Uterus (tissue), 4 donors: ENCODE data around the gene AZU1. TPM values are rescaled to one million over a fixed set of nuclear protein-coding genes. Genes with fewer than 3 reads are reported as not detected.

Source experiments
- DNase-seq, 2 donors: peaks; one replicate each; pipeline ENCODE4 v3.0.0-alpha.2; 2019 to 2020
- H3K27ac ChIP-seq, 2 donors: fragments of 200-600 bp; sonication (generic); 1 replicate in 1 of 2; 2 replicates in 1 of 2; pipeline ENCODE4 v1.5.1; 2016 to 2018
- H3K27me3 ChIP-seq, 2 donors: fragments of 200-600 bp; sonication (generic); one replicate each; pipeline ENCODE4 v1.5.1; 2018 to 2019; ENCODE audit warnings: control low read depth in 1 of 2
- H3K36me3 ChIP-seq, 2 donors: fragments of 200-600 bp; sonication (generic); one replicate each; pipeline ENCODE4 v1.5.1; 2019; ENCODE audit warnings: control low read depth in 1 of 2
- H3K4me1 ChIP-seq, 2 donors: fragments of 200-600 bp; sonication (generic); one replicate each; pipeline ENCODE4 v1.5.1; 2018 to 2019; ENCODE audit warnings: control low read depth in 1 of 2
- H3K4me3 ChIP-seq, 2 donors: fragments of 200-600 bp; sonication (generic); 1 replicate in 1 of 2; 2 replicates in 1 of 2; pipeline ENCODE4 v1.5.1; 2018 to 2019; ENCODE audit warnings: mild to moderate bottlenecking in 1 of 2
- H3K9me3 ChIP-seq, 2 donors: fragments of 200-600 bp; sonication (generic); one replicate each; pipeline ENCODE4 v1.5.1; 2019; ENCODE audit warnings: control low read depth in 1 of 2
- POLR2A ChIP-seq, 2 donors: fragments of 450-650 bp; IDR thresholded peaks; one replicate each; pipeline ENCODE4 v1.6.1; 2016; ENCODE audit warnings: antibody characterized with exemption in 2 of 2, mild to moderate bottlenecking in 1 of 2, moderate library complexity in 1 of 2
- intact Hi-C: fragments of 100-400 bp; cut with DNase I; formaldehyde crosslinking; loops from one replicate; pipeline ENCODE4 v1.15.1; 2023; ENCODE audit warnings: low total_unique reads
- total RNA-seq, 4 donors: library from RNA; depleted of rRNA in 3 of 4; stranded (reverse); fragments of >200 nt in 3 of 4; gene quantifications; one replicate each; pipeline versions ENCODE4 v1.1.0 to v1.2.4, GENCODE V29; 2014 to 2023
- TF ChIP-seq, protein P1 (sequence below), 4 experiments: fragments of 200-600 bp in 2 of 4; fragments of 450-650 bp in 2 of 4; sonication (generic) in 2 of 4; IDR thresholded peaks; one replicate each; pipeline ENCODE4 v1.5.1; 2016 to 2019; ENCODE audit warnings: antibody characterized with exemption in 4 of 4, mild to moderate bottlenecking in 2 of 4, moderate library complexity in 1 of 4
- donor health status: DM: yes; HTN: yes; CAD: no.

AZU1 gene
- total RNA-seq, 4 donors from 2014 or later = 0.85 to 2.6 TPM; not detected in 2

DNA sequence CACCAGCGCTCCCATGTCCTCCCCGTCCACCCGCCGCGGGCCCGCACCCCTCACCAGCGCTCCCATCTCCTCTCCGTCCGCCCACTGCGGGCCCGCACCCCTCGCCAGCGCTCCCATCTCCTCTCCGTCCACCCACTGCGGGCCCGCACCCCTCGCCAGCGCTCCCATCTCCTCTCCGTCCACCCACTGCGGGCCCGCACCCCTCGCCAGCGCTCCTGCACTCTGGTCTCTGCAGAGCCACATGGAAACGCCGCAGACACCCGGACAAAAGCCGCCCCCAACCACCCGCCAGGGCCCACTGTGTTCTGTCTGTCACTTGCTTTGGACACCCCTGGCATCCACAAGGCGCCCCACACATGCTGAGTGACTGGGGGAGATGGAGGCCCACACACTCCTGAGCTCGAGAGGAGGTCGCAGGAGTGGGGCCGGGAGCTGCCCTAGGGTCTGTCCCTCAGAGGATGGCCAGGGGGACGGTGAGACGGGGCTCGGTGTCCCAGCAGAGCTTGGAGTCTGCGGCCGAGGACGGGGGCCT is 39.2 kb downstream of the AZU1 start:
- Histone ChIP-seq H3K4me3 (no peak overlapping the region), H3K27ac (no peak overlapping the region), H3K4me1 (peaks cover 5 to 16% of the 10 kb centered on the region in 2 donors), H3K9me3 (no peaks in the 10 kb centered on the region), H3K27me3 (no peaks in the 10 kb centered on the region), H3K36me3 (no peaks in the 10 kb centered on the region)
- intact Hi-C loops = loop anchor here (5.0 to 10.0 kb wide), 2 partner anchors 50 to 118 kb away; partner anchors contain the start of genes KISS1R and WDR18
- TF ChIP-seq, protein P1, sequence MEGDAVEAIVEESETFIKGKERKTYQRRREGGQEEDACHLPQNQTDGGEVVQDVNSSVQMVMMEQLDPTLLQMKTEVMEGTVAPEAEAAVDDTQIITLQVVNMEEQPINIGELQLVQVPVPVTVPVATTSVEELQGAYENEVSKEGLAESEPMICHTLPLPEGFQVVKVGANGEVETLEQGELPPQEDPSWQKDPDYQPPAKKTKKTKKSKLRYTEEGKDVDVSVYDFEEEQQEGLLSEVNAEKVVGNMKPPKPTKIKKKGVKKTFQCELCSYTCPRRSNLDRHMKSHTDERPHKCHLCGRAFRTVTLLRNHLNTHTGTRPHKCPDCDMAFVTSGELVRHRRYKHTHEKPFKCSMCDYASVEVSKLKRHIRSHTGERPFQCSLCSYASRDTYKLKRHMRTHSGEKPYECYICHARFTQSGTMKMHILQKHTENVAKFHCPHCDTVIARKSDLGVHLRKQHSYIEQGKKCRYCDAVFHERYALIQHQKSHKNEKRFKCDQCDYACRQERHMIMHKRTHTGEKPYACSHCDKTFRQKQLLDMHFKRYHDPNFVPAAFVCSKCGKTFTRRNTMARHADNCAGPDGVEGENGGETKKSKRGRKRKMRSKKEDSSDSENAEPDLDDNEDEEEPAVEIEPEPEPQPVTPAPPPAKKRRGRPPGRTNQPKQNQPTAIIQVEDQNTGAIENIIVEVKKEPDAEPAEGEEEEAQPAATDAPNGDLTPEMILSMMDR (IDR thresholded peaks at IDR 0.05) = no peak
- DNase-seq = no peak

DNA sequence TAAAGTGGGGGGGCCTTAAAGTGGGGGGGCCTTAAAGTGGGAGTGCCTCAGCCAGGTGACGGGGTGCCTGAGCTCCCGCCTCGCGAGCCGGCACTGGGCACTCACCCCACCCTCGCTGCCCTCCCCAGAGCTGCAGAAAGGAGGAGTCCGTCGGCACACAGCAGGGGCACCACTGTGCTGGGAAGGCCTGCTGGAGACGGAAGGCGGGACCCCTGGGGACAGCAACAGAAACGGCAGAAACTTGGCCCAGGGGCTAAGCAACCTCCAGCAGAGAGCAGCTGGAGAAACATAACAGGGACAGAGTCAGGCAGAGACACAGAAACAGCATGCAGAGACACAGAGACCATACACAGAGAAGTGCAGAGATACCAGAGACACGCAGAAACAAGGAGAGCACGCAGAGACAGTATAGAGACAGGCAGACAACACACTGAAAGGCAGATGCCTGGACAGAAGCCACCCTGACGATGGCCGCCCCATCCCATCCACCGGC is 39.7 kb downstream of the AZU1 start:
- no peak for TF ChIP-seq POLR2A (IDR thresholded peaks at IDR 0.05)
- TF ChIP-seq, protein P1 (IDR thresholded peaks at IDR 0.05) = no peak
- intact Hi-C loops = loop anchor here (5.0 to 10.0 kb wide), 2 partner anchors 50 to 117 kb away; partner anchors contain the start of genes KISS1R and WDR18
- no peak for DNase-seq
- no peak overlapping the region for H3K4me3 ChIP-seq
- no peaks in the 10 kb centered on the region for H3K36me3 ChIP-seq
- H3K4me1 ChIP-seq = peaks cover 5 to 21% of the 10 kb centered on the region in 2 donors
- H3K27me3 ChIP-seq = no peaks in the 10 kb centered on the region
- no peak overlapping the region for H3K27ac ChIP-seq
- H3K9me3 ChIP-seq = no peaks in the 10 kb centered on the region

DNA sequence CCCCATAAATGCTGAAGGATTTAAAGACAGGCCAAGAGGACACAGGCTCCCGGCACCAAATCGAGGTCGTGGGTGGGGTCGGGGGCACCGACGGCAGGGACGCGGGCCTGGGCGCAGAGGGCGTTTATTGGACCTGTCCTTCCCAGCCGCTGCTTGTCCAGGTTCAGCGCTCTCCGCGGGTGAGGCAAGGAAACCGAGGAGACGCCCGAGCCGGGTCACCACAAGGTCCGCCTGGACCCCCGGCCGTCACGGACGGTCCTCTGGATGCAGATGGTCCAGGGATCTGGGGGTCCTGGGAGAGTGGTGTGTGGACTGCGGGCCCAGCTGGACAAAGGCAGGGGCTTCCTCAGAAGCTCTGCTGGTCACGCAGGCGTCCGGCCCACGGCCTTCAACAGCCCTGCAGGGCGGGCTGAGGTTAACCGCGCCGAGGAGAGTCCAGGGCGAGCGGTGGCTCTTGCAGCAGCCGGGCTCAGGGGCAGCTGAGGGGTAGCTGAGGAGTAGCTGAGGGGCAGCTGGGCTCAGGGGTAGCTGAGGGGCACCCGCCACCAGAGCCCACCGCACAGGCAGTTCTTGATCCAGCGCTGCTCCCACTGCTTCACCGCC is 40.3 kb downstream of the AZU1 start:
- Histone ChIP-seq H3K27me3 (no peaks in the 10 kb centered on the region), H3K4me1 (peaks cover 5 to 19% of the 10 kb centered on the region in 2 donors), H3K4me3 (no peak overlapping the region), H3K36me3 (no peaks in the 10 kb centered on the region), H3K9me3 (no peaks in the 10 kb centered on the region), H3K27ac (no peak overlapping the region)
- no peak for DNase-seq
- intact Hi-C loops = loop anchor here (5.0 to 10.0 kb wide), 2 partner anchors 49 to 117 kb away; partner anchors contain the start of genes KISS1R and WDR18
- TF ChIP-seq, protein P1 (IDR thresholded peaks at IDR 0.05) = no peak
- no peak for TF ChIP-seq POLR2A (IDR thresholded peaks at IDR 0.05)

DNA sequence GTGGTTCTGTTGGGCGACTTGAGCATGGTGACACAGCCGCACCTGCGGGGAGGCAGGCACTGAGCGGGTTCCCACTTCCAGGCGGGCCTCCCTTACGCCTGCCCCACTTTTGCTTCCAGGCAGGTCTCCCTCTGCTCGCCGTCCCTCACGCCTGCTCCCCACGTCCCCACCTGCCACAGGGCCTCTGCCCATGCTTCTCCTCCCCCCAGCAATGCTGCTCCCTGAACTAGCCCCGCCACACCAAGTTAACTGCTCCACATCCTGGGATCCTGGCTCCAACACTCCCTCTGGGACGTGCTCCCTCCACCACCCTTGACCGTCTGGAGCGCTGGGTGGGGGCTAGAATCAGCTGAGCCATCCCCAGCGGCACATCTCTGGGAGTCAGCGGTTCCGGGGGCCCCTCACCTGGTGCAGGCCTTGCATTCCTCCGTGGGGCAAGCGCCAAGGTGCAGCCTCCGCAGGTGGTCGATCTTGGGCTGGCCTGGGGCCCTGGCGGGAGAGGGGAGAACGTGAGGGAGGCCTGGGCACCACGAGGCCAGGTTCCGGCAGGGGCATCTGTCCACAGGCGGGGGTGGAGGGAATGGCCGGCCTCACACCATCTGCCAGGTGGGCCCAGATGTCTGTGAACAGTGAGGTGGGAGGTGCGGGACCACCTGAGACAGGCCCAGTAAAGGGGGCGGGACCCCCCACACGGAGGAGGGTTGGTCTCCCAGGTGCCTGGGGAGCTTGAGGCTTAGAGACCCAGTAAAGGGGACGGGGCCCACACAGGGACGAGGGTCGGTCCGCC is 41.0 kb downstream of the AZU1 start:
- Histone ChIP-seq H3K36me3 (no peaks in the 10 kb centered on the region), H3K4me3 (no peak overlapping the region), H3K27ac (peak overlapping the region; percentile 92 to 96), H3K9me3 (no peaks in the 10 kb centered on the region), H3K27me3 (no peaks in the 10 kb centered on the region), H3K4me1 (peaks cover 5 to 17% of the 10 kb centered on the region in 2 donors)
- TF ChIP-seq, protein P1 (IDR thresholded peaks at IDR 0.05) = no peak
- no peak for TF ChIP-seq POLR2A (IDR thresholded peaks at IDR 0.05)
- no peak for DNase-seq
- intact Hi-C loops = loop anchor here (5.0 to 10.0 kb wide), 2 partner anchors 49 to 116 kb away; partner anchors contain the start of genes KISS1R and WDR18
